ENCODE results near the gene GLMP.
A peak's percentile ranks its signal among the peaks of the same experiment; 100 is the strongest.

DNA sequence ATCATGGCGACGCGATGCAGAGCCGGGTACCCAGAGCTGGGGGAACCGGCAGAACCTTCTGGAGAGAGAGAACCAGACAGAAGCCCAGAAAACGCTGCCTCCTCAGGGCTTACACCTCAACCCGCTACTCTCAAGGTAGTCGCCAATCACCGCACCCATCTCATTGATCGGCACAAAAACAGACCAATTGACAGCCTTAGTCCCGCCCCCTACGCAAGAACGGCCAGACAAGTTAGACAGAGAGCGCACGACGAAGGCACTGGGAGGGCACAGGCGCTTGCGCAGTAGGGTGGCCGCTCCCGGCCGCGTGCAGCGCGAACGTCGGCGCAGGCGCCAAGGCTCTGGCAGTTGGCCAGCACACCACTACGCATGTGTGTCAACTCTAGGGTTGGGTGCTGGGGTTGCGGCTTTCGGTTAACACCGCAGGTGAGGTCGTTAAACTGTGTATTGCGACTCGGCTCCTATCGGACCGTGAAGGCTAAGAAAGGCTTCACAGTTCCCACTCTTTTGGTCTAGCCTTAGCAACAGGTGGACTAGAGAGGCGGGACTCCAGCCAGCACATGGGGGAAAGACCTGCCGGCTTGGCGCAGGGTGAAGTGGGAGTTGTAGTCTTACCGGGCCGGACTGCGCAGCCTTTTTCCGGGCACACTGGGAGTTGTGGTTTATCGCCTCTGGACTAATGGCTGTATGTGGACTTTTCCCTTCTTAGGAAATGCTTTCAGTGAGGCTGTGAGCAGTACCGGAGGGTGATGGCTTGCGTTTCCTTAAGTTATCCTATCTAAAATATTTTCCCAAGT is 42.9 kb upstream of the GLMP start, which contains the start of the genes CCT3 and TSACC:
- TF ChIP-seq, protein P1, sequence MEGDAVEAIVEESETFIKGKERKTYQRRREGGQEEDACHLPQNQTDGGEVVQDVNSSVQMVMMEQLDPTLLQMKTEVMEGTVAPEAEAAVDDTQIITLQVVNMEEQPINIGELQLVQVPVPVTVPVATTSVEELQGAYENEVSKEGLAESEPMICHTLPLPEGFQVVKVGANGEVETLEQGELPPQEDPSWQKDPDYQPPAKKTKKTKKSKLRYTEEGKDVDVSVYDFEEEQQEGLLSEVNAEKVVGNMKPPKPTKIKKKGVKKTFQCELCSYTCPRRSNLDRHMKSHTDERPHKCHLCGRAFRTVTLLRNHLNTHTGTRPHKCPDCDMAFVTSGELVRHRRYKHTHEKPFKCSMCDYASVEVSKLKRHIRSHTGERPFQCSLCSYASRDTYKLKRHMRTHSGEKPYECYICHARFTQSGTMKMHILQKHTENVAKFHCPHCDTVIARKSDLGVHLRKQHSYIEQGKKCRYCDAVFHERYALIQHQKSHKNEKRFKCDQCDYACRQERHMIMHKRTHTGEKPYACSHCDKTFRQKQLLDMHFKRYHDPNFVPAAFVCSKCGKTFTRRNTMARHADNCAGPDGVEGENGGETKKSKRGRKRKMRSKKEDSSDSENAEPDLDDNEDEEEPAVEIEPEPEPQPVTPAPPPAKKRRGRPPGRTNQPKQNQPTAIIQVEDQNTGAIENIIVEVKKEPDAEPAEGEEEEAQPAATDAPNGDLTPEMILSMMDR (IDR thresholded peaks at IDR 0.05 in 4 of 5, conservative IDR thresholded peaks at IDR 0.05 in 1 of 5), result no peak
- TF ChIP-seq POLR2A (IDR thresholded peaks at IDR 0.05), result peak; percentile 72 to 86
